22Rv1 (cell line): ENCODE data around the gene STIM1.

Experiments used
- H3K27ac ChIP-seq: fragments of 450-650 bp; 2 replicates; pipeline ENCODE4 v1.5.1; 2017
- ZFX ChIP-seq: fragments of 450-650 bp; IDR thresholded peaks from 2 replicates; pipeline ENCODE4 v1.6.1; 2017; ENCODE audit warnings: antibody characterized with exemption, borderline replicate concordance
- TF ChIP-seq, protein P1 (sequence below): fragments of 450-650 bp; IDR thresholded peaks from 2 replicates; pipeline ENCODE4 v1.5.1; 2017; ENCODE audit warnings: mild to moderate bottlenecking

STIM1 gene

DNA sequence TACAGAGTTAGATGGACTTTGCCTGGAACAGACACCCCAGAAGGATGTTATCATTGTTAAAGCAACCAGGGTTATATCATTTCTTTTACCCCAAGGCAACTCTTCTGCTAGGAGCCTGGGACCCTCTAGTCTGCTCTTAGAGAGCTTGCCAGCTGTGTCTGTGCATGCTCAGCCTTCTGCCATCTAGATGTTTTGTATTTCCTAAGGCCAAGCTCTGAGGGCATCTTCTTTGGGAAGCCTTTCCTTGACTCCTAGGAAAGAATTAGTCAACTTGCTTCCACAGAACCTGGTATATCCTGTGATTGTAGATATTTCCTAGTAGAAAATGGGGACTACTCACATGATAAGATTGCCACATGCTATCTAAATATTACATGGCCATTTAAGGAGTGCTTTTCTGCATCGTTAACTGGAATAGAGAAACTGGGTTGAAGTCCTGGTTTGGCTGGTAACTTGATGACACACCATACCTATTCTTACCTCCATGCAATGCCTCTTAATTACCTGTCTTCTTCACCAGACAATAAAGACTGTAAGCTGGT, 87.6 kb downstream of the STIM1 start:
- TF ChIP-seq, protein P1, sequence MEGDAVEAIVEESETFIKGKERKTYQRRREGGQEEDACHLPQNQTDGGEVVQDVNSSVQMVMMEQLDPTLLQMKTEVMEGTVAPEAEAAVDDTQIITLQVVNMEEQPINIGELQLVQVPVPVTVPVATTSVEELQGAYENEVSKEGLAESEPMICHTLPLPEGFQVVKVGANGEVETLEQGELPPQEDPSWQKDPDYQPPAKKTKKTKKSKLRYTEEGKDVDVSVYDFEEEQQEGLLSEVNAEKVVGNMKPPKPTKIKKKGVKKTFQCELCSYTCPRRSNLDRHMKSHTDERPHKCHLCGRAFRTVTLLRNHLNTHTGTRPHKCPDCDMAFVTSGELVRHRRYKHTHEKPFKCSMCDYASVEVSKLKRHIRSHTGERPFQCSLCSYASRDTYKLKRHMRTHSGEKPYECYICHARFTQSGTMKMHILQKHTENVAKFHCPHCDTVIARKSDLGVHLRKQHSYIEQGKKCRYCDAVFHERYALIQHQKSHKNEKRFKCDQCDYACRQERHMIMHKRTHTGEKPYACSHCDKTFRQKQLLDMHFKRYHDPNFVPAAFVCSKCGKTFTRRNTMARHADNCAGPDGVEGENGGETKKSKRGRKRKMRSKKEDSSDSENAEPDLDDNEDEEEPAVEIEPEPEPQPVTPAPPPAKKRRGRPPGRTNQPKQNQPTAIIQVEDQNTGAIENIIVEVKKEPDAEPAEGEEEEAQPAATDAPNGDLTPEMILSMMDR: no peak
- TF ChIP-seq ZFX: no peak
- H3K27ac ChIP-seq: no peak overlapping the region

DNA sequence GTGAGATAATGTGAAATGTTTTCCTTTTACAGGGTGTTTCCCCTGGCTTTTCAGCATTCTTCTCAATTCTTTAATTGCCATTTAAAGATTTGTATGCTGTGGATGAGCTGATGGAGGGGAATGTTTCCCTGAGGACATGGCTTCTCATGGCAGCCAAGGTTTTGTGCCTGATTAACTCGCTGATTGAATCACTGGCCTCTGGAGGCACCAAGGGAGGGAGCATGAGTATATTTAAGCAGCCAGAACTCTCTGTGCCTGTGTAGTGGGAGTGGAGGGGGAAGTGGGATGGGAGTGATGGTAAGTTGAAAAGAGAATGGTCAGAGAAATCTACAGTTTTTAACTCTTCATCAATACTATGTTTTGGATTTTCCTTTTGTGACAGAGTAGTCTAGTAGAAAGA, 88.7 kb downstream of the STIM1 start:
- no peak overlapping the region for H3K27ac ChIP-seq
- TF ChIP-seq, protein P1: no peak
- TF ChIP-seq ZFX: no peak

DNA sequence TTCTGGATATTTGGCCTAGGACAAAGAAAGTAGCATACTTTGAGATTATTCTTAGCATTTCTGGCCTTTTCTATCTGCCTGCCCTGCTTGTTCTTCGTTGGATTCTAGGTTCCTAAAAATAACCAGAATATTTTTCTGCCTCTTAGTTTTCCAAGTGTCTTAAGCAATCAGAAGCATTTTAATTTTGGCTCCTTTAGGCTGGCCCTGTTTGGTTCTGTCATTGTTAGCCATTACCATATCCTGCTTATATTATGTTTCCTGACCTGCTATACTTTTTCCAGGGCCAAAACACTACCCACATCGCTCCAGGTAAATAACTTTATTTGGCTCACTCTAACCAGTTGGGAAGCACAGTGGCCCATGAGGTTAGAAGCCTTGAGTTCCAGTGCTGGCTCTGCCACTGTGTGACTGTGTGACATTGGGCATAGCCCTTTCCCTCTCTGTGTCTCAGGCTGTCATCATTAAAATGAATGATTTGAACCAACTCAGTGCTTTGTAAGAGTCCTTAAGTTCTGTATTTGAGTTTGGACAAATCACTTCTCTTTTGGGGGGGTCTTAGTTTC, 91.1 kb downstream of the STIM1 start:
- no peak overlapping the region for H3K27ac ChIP-seq
- no peak for TF ChIP-seq ZFX
- TF ChIP-seq, protein P1: no peak

DNA sequence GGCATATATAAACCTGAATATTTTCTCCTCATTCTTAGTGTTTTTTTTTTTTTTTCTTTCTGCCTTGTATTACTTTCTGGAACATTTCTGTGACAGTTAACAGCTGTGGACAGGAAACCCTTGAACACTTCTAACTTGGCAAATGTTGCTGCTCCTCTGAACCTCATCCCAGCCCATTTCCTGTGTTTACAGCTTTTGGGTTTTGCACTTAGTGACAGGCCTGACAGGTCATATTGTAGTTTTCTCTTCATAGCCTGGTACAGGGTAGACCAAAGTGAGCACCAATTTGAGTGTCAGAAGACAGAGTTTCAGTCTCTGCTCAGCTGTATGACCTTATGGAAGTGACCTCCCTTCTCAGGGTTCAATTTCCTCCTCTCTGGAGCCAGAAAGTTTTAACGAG, 91.6 kb downstream of the STIM1 start:
- TF ChIP-seq ZFX: no peak
- TF ChIP-seq, protein P1: no peak
- H3K27ac ChIP-seq: no peak overlapping the region

DNA sequence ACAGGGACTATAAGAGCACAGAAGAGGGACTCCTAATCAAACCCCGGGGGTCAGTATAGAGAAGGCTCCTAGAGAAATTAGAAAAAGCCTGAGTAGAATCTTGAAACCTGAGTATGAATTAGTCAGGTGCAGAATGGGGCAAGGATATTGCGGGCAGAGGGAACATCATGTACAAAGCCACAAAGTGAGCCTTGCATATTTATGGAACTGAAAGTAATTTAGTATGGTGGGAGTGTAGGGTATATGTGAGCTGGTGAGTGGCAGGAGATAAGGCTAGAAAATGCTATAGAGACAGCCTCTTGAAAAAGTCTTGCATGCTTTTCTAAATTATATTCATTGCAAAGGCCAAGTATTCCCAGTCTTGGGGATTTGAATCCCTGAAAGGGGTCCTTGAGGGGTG, 93.7 kb downstream of the STIM1 start:
- no peak for TF ChIP-seq ZFX
- TF ChIP-seq, protein P1: no peak
- no peak overlapping the region for H3K27ac ChIP-seq

DNA sequence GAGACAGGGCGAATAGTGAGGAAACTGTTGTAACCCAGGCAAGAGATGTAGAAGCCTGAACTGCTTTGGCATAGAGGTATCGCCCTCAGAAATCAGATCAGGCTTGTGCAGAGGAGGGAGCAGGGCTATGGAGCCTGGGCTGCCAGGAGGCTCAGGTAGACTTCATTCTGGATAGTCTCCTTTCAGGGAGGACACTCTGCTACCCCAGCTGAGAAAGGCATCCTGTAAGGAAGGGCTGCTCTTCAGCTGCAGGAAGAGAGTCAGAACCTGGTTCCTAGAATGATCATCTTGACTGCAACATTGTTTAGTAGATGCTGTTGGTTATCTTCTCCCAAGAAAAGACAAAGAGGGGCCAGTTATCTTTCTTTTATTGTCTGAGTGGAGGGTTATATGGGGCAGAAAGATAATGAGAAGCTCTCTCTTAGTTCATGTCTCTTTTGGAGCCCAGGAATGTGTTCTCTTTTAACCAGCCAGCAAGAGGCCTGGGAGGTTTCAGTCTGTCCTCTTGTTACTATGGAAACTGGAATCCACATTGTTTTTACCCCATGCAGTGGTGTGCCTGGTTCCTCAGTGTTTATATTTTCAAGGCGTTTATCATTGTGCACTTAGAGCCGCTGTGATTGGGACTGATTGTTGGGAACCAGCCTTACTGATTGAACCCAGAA, 95.7 kb downstream of the STIM1 start:
- TF ChIP-seq ZFX: no peak
- TF ChIP-seq, protein P1: no peak
- H3K27ac ChIP-seq: no peak overlapping the region

DNA sequence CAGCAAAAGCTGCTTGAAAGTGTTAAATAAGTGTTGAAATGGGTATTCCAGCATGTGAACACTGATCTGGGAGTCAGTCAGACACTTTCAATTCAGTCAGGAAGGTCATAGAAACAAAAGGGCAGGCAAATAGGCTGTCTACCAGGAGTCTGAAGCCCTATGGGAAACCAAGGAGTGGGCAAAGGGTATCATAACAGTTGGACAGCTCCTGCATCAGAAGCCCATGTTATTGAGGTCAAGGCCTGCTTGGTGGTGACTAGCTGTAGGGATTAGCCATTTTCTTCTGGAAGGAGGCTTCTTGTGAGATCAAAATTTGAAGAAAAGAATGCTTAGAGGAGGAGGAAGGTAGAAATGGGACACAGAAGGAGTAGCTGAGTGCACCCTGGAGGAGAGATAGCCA, 97.3 kb downstream of the STIM1 start:
- H3K27ac ChIP-seq: no peak overlapping the region
- no peak for TF ChIP-seq ZFX
- TF ChIP-seq, protein P1: no peak
